AG04449 (cell line): ENCODE data around the gene ARPP19.

Experiments
- CTCF ChIA-PET: fragments of 350-600 bp; formaldehyde crosslinking; extraction: SDS; loops from one replicate; lab custom pipeline; 2021; ENCODE audit warnings: antibody characterized with exemption; lab: Yijun Ruan, JAX
- POLR2A ChIA-PET: fragments of 400-600, 350-600 bp; formaldehyde crosslinking; extraction: SDS; loops from one replicate; lab custom pipeline; 2020; ENCODE audit warnings: antibody characterized with exemption, inconsistent platforms; lab: Yijun Ruan, JAX
- DNase-seq: peaks from one replicate; pipeline ENCODE4 v3.0.0-alpha.2; 2010; ENCODE audit warnings: low read depth, low spot score
- H3K4me3 ChIP-seq: 2 replicates; pipeline ENCODE4 v1.5.1; 2011; ENCODE audit warnings: low read depth, mild to moderate bottlenecking, control low read depth, low read length
- CTCF ChIP-seq: IDR thresholded peaks from one replicate; pipeline ENCODE4 v1.5.1; 2011; ENCODE audit warnings: mild to moderate bottlenecking, moderate library complexity, low read length, control low read depth, inconsistent platforms; ENCODE audit not compliant: insufficient read depth; ENCODE audit errors: missing control alignments

The ARPP19 gene

GRCh38 chr15:52563501-52564060 lies 5.2 kb downstream of the ARPP19 start:
- no peak for TF ChIP-seq CTCF
- ChIA-PET CTCF (interaction anchor here (1.7 to 2.0 kb wide), 2 partner anchors 12 to 13 kb away, joined by 4 to 6 read pairs; no protein-coding TSS in a partner anchor), POLR2A (no interaction called here)
- no peak for DNase-seq
- H3K4me3 ChIP-seq = no peak overlapping the region

- POLR2A ChIA-PET = no interaction called here
- TF ChIP-seq CTCF = no peak
- CTCF ChIA-PET = interaction anchor here (1.1 to 1.9 kb wide), 4 partner anchors 21 to 303 kb away, joined by 3 to 7 read pairs (median 6); no protein-coding TSS in a partner anchor
- H3K4me3 ChIP-seq = no peak overlapping the region
- DNase-seq = no peak
These were observed 9.3 kb downstream of the ARPP19 start for GRCh38 chr15:52559575-52559974.

- no peak for DNase-seq
- no peak for TF ChIP-seq CTCF
- ChIA-PET POLR2A (no interaction called here), CTCF (interaction anchor here (1.6 to 1.9 kb wide), 3 partner anchors 20 to 303 kb away, joined by 5 to 7 read pairs (median 7); no protein-coding TSS in a partner anchor)
- no peak overlapping the region for H3K4me3 ChIP-seq
These were observed 9.8 kb downstream of the ARPP19 start for GRCh38 chr15:52559022-52559421.

- ChIA-PET CTCF (interaction anchor here (1.7 to 1.9 kb wide), 2 partner anchors 227 to 302 kb away, joined by 5 to 7 read pairs; no protein-coding TSS in a partner anchor), POLR2A (interaction anchor here (0.7 kb wide), 1 partner anchor 8 kb away, joined by 3 read pairs; no protein-coding TSS in a partner anchor)
- H3K4me3 ChIP-seq = no peak overlapping the region
- no peak for TF ChIP-seq CTCF
- DNase-seq = no peak
These were observed 10.6 kb downstream of the ARPP19 start for GRCh38 chr15:52558196-52558595.

GRCh38 chr15:52557274-52557641 lies 11.6 kb downstream of the ARPP19 start:
- ChIA-PET CTCF (no interaction called here), POLR2A (no interaction called here)
- TF ChIP-seq CTCF = no peak

GRCh38 chr15:52556524-52557273 lies 12.1 kb downstream of the ARPP19 start:
- ChIA-PET CTCF (interaction anchor here (1.2 kb wide), 1 partner anchor 300 kb away, joined by 3 read pairs; no protein-coding TSS in a partner anchor), POLR2A (no interaction called here)
- no peak for DNase-seq
- H3K4me3 ChIP-seq = no peak overlapping the region
- no peak for TF ChIP-seq CTCF

More at GRCh38 chr15:52557274-52557641, 11.6 kb downstream of the ARPP19 start:
- H3K4me3 ChIP-seq = no peak overlapping the region
- no peak for DNase-seq
